HG02588 (cell line): ENCODE results near the gene NKX2-3.

Experiments
- ATAC-seq: cut with Tn5 transposase; IDR thresholded peaks from one replicate; pipeline ENCODE4 v1.9.1; 2021; ENCODE audit warnings: mild to moderate bottlenecking, moderate library complexity; ENCODE audit not compliant: unreplicated experiment

The NKX2-3 gene

DNA sequence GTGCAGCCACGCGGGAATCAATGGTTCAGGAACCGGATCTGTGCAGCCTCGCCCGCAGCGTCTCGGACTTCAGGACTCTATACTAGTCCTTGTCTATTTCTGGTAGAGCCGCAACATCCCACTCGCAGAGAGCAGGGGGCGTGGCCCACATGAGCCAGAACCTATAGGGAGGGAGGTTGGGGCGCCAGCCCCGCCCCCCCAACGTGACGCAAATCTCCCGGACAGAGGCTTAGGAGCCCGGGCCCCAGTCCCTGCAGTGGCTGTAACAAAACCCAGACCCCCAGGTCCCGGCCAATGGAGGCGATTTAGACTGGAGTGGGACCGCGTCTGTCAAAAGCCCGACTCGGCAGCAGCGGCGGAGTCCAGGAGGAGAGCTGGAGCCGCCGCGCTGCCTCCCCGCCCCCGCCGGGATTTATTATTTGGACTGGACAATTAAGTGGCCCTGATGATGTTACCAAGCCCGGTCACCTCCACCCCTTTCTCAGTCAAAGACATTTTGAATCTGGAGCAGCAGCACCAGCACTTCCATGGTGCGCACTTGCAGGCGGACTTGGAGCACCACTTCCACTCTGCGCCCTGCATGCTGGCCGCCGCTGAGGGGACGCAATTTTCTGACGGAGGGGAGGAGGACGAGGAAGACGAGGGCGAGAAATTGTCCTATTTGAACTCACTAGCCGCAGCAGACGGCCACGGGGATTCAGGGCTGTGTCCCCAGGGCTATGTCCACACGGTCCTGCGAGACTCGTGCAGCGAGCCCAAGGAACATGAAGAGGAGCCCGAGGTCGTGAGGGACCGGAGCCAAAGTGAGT, at the start of gene NKX2-3:
NKX2-3 (plus strand) TSS at position 256 of the 809 bp plus-strand sequence; CDS start at position 446, 190 bp downstream.
- ATAC-seq = peak; percentile 59

DNA sequence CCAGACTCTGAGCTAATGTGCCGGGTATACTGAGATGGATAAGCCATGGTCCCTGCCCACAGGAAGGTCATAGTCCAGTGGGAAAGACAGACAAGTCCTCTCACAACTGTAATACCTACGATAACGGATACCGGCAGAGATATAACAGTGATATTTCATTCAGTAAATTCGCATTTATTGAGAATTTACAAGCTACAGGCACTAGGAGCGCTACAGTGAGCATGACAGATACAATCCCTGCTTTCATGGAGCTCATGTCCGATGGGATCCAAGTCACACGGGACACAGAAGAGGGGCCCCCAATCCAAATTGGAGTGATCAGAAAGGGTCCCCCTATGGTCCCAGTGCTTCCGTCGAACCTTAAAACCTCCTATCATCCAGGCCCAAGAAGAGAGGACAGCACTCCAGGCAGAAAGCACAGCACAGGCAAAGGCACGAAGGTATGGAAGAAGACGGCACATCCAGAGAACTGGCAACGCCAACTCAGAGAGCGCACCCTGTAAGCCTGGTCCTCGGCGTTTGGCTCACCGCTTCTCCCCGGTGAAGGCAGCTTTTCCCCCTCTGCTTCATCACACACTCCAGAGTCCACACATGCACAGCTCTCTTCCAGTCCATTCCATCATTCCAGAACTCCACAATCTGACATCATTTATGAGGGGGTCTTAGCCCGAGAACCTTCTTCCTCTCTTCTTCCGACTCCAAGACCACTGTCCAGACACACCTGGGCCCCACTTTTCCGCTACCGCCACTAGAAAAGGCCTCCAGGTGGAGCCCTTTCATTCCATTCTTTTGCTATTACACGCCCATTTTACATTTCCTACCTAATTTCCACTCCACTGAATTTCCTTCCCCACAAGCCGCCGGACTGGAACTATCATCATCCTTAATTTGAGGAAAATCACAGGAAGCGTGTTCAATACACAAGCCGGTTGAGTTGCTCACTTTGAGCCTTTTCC, 47.8 kb upstream of the NKX2-3 start:
- no peak for ATAC-seq

DNA sequence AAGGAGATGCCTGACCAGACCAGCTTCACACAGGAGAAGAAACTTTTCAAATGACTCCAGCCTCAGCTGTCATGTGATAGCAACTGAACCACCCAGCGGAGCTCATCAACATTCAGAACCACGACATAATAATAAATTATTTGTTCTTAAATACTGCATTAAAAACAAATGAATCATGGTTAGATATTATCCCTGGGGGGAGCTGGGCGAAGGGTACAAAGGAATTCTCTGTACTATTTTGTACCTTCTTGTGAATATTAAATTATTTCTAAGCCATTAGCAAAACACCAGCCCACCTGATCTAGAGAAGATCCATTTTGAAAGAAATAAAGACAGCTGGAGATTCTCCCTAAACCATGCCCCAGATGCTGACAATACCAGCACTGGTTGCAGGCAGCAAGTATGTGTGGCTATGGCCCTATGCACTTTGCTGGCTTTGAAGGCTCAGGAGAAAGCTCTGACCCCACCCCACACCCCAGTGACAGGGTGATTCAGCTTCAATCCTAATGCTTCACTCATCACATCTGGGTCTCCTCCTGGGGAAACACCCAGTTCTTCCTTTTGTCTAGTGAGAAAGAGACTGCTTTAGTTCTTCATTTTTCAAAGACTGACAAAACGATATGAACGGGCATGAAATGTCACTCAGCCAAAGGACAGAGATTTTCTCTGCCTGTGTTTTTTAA, 45.5 kb upstream of the NKX2-3 start:
- ATAC-seq = no peak

DNA sequence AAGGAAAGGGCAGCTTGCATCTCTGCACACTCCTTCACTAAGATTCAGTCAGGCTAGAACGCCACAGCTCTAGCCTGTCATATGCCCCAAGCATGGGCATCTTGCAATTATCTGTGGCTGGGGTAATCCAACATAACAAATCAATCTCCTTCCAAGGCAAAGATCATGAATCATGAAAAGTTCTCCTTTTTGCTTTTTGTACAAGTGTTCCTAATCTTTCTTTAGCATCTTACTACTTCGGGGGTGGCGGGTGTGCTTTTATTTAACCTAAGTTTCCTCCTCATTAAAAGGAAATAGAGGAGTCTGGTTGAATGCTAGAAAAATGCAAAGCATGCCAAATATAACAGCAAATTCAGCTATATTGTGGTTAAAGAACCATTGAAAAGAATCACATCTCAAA, 43.5 kb upstream of the NKX2-3 start:
- ATAC-seq = no peak

DNA sequence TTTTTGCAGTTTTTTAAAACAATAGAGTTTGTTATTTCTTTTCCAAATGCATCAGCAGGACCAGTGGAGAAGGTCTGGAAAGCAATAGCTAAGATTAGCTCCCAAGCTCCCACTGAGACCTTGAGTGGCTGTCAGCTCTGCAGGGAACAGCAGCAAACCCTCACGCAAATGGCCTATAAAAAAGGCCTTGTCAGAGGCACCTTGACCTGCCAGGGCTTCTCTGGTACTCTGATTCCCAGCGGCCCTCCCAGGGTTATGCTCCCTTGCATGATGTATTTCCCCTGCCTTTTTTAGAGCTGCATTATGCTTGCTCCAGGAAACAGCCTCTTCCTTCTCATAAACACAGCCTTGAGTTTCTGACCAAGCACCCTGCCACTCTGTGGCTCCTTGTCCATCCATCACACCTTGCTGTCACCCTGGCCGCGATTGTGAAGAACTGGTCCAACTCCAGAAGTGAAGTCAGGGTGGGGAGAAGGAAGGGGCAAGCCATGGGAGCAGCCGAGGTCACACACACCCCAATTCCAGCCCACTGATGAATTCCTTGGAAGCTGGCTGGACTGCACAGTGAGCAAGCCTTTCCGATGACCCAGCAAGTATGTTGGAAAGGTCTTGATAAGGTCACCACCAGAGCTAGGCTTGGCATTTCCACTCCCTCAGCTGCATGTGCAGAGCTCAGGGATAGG, 35.3 kb upstream of the NKX2-3 start:
- no peak for ATAC-seq

DNA sequence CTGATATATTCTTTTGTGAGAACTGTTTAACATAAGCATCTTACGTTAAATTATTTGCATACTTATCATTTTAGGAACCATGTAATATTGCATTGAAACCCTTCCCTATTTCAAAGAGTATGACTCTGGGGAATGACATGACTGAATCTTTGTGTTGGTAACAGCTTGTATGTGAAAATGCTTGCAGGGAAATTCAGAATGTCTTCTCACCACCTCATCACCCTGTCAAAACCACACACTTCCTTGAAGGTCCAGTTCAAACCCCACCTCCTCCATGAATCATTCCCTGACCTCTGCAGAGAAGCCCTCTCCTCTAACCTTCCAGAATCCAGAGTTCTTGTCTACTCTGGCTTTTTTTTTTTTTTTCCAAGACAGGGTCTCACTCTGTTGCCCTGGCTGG, 26.3 kb upstream of the NKX2-3 start:
- no peak for ATAC-seq

DNA sequence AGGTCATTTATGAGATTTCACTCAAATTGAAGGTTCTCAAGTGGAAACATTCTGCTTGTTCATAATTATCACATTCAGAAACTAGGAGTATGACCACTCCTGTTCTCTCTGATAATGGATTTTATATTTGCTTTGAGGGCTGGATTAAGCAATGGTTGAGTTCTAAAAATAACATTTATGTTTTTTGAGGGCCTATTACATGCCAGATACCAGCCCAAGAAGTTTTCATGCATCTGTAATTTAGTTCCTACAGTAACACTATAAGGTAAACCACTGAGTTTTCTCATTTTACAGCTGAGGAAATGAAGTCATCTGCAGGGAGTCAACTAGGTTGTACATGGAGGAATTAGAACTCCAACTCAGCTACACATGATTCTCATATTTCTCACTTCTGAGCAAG, 25.5 kb upstream of the NKX2-3 start:
- no peak for ATAC-seq

DNA sequence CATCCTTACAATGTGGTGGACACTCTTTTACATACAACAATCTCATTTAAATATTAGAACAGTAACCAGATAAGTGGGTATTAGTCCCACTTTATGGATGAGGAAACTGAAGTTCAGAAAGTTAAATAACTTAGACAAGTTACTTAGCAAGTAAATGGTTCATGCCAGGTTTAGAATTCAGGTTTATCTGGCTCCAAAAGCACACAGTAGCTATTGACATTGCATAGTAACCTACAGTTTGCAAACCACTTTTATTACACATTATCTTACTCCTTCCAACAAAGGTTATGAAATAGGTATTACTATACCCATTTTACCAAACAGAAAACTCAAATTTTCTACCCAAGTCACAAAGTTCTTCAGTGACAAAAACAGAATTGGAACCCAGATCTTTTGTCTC, 19.7 kb upstream of the NKX2-3 start:
- ATAC-seq = no peak

DNA sequence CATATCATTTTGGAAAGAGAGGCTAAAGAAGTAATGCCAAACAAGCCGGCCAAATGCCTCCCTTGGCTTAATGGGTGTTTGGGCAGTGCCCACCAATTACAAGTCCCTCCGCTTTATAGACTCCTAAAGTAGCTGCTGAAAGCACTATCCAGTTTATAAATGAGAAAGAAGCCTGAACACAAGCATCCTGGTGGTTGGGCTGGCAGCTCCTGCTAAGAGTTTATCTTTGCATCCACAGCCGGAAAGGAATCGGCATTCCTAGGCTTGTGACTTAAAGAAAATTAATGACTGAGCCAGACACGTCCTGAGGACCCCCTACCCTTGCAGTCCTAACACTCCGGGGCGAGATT, 13.1 kb upstream of the NKX2-3 start:
- ATAC-seq = no peak

DNA sequence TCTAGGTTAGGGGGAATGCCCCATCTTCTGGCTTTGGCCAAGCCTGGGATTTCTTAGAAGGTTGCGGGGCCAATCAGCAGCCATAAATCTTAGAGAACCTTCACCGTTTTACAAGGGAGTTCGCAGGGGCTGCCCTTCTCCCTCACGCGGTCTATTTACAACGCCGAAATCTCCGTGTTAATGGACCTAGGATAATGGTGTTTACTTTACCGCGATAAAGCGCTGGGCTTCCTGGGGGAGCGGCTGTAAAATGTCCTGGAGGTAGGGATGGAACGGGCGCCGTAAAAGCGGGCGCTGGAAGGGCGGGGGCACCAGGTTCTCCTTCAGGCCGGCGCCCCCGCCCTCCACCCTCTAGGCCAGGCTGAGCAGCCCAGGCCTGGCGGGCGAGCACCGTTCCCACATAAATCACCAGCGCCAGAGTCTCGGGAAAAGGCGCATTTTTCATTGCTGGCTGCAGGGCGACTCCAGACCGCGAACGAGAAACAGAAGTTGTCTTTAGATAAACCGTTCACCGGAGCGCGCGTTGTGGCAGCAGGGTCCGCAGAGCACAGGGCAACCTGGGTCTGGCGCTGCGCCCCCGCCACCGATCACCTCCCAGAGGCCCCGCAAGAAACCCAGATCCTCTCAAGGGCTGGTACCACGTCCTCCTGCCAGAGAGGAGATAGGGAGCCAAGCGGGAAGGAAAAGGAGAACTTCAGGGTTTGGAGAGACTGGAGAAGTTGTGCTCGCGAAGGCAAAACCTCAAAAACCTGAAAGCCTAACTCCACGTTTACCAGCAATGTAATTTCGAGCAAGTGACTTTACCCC, 12.5 kb upstream of the NKX2-3 start:
- no peak for ATAC-seq

DNA sequence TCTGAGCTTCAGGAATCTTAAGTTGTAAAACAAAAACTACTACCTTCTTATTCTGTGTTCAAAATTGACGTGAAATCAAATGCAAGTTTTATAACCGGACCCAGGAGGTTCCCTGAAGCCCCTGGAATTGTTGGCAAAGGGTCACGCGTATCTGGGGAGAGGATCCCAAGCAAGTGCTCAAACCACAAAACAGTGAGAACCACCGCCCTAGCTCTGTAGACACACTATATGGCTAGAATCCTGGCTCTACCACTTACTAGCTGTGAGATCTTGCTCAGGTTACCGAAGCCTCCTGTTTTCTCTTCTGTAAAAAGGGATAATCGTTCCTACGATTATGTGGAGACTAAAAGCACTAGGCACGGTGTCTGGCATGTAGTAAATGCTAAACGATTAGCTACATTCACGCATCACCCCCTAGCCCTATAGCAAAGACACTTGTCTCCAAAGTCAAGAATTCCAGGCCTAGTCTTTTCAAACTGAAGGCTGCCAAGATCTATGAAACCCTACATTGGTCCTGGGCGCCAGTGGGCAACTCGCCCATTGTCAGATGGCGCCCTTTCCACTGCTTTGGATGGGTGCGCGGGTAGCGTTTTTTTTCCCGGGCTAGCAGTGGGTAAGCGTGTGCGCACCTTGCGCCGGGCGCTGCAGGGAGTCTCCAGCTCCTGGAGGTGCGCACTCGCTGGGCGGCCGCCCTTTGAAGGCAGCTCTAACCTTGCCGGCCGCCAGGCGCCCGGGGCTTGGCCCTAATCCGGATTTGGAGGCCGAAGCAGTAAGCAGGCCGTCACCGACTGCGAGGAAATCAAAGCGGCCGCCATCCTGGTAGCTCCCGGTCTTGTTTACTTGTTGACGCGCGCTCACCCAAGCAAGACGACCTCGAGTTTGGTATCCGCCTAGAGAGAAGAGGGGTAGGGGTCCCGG, 11.6 kb upstream of the NKX2-3 start:
- no peak for ATAC-seq

DNA sequence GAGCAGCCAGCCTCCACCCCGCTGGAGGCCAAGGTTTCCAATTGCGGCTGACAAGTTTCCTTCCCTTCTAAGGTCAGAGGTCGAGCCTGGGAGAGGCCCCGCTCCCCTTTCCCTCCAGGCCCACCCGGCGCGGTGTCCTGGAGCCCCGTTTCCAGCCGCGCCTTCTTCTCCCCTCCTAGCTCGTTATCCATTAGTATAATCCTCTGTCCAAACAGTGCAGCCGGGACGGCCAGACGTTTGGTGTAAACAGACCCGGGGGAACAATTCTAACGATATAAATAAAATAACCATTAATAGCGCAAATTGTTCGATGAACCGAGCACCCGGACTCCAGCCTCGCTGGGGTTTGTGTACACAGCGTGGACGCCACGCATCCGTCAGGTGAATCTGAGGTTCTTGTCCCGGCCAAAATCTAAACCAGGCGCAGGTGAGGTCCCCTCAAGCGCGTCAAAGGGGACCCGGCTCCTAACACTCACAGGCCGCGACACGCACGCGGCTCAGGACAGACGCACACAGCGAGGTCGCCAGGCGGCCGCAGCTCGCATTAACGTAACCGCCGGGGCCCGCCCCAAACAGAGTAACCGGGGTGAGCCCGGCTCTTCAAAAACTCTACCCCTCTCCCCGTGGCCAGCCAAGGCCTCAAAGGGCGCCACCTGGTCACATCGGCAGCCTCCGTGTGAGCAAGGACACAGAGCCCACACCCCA, 10.8 kb upstream of the NKX2-3 start:
- no peak for ATAC-seq

DNA sequence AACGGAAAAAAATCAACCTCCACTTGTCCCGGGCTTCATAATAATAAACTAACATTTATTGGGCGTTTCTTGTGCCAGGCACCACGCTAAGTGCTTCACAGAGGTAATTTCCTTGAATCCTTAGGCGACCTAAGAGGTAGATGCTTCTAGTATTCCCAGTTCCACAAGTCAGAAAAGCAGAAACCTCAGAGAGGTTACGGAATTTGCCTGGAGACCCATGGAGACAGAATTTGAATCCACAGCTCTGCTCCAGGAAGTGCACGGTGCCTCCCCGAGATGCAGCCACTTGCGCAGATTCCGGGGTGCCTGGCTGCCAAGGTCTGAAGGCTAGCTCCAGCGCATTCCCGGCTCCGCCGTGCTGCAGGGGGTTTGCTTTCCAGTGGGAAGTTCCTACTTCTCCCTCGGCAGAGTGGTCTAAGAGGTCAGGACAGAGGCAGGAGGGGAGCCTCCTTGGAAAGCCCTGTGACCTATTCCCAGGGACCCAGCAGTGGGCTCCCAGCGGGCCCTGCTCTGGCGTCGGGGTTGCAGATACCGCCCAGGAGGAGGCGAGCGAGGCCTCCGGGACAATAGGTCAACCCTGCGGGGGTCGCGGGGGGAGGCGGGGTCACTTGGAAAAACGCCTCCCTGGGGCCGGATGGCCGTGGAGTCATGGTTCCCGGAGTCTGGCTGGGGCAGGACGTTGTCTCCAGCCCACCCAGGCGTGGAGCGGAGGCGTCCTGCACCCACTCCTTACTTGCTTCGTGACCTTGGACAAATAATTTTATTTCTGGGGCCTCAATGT, 10.1 kb upstream of the NKX2-3 start:
- no peak for ATAC-seq

DNA sequence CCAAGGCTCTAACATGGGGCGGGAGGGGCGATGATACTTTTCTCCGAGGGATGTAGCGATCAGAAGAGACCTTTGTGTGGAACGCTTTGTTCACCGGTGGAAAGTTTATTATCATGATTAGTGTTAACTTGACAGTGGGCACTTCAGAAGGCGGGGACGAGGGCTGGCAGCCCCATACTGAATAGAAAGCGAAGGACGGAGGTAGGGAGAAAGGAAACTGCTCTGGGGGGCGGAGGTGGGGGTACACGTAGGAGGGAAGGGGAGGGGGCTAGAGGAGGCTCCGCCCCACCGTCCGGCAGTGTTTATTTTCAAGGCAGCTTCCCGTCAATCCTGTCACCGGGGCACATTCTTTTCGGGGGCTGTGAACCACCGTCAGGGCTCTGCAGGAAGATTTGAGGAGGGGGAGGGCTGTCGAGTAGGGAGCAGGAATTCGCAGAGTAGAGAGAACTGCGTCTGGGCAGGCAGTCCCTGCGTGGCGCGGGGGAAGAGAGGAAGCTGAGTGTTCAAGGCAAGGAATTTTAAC, 9.4 kb upstream of the NKX2-3 start:
- ATAC-seq = no peak

DNA sequence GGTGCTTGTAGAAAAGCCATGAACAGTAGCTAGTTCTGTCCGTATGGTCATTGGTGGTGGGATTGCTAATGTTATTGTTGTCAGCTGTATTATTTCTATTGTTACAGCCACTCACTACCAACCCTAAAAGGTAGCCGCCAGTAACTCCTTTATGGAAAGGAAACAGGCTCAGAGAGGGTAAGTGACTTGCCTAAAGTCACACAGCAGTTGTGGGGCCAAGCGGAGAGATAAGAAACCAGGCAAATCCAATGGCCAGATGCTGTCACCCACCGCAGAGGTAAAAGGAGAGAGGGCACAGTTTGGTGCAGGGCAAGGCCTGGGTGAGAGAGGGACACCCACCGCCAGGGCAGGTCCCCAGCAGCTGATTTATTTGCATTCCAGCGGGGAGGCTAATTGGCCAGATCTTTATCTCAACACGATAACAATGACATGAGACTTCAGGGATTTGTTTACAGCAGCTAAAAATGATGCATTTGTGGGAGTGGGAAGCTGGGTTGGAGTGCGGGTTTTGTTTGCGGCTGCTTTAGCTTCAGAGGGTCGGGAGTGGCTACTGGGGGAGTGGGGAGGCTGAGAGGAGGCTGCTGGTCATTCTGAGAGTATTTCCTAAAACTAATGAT, 8.6 kb upstream of the NKX2-3 start:
- no peak for ATAC-seq

DNA sequence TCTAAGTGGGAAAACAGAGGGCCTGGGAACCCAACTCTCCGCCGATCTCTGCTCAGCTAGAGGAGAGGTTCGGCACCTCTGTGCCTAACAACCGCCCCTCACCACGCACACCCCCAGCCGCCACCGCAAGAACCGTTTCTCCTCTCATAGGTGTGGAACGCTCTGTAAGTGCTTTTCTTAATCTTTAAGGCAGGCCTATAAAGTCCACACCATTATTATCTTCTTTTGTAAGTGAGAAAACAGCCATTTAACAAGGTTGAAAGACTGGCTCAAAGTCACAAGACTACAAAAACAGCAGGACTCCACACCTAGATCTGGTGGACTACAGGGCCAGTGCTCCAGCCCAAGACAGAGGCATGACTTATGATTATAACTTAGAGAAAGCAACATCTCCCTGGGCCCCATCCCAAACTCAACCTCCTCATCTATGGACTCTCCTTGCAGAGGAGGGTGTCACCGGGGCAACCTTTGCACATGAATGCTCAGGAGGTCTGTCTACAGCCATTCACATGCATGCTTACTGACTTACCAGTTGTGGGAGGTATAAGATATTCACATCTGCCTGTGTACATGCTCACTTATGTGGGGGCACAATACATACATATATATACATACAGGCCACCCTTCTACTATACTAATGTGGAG, 7.9 kb upstream of the NKX2-3 start:
- ATAC-seq = no peak
